Stimulated activated CD8-positive, alpha-beta memory T cell treated with anti-CD3 and anti-CD28 coated beads, Interleukin-15, amount 100 ng/mL, for 24 hours (primary cell): ENCODE measurements around the gene SZT2.
A peak's percentile ranks its signal among the peaks of the same experiment; 100 is the strongest.
"Not testable (repeated sequence)": the region's sequence is repeated elsewhere in the genome, so short reads cannot be mapped to it uniquely, and the experiment has no call there.

Source experiments
- DNase-seq: peaks from one replicate; pipeline ENCODE4 v3.0.0-alpha.2; 2020; ENCODE audit warnings: low read depth

Gene SZT2

GRCh38 chr1:43363283-43363934 is 26.3 kb upstream of the SZT2 start:
- no peak for DNase-seq

GRCh38 chr1:43363935-43364525 is 25.7 kb upstream of the SZT2 start:
- no peak for DNase-seq

DNA sequence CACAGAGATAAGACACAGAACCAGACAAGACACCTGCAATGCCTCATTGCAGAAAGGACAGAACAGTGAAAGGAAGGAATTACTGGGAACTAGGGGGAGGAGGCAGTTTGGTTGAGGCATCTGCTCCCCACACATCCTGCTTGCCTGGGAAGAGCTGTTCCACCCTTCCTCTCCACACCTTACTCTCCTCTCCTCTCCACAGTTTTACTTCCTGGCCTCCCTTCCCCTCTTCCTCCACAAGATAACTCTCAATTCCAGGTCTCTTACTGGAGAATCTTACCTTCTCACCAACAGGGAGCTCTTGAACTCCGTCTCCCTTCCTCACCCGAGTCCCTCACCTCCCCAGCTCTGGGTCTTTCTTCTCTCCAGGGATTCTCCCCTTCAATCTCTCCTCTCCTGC is 24.0 kb upstream of the SZT2 start:
- no peak for DNase-seq

DNA sequence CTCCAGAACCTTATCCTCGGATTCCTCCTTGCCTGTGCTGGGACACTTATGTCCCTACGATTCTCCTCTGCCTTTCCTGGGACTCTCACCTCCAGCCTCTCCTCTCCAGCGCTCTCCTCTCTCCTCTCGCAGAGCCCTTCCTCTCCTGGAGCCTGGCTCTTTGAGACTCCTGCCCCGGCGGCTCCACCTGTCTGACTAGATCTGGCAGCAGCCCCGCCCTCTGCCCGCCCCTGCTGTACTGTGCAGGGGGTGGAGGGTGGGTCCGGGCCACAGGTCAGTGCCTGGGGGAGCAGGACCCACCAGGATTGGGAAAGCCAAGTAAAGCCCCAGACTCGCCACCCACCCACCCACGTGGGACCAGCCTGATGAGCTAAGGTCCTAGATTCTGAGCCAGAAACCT is 23.5 kb upstream of the SZT2 start:
- DNase-seq, result no peak

DNA sequence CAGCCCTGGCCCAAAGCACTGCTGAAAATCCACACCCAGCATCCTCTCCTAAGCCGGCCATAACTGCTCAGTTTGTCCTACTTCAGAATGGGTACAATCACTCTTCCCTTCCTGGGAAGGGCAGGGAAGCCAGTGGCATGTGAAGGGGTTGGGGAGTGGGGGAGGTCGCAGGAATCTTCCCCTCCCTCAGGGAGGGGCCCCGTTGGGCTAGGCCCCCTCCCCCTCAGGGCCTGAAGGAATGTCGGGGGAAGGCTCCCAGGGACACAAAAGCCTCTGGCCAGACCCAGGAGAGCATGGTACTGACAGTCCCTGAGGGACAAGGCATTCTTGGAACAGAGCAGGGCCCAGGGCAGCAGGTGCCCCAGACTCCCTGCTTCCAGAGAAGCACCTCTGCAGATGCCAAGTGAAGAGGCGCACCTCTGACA is 23.1 kb upstream of the SZT2 start:
- DNase-seq, result no peak

- DNase-seq, result peak; percentile 15
Measured at GRCh38 chr1:43367026-43367903, 22.4 kb upstream of the SZT2 start.

DNA sequence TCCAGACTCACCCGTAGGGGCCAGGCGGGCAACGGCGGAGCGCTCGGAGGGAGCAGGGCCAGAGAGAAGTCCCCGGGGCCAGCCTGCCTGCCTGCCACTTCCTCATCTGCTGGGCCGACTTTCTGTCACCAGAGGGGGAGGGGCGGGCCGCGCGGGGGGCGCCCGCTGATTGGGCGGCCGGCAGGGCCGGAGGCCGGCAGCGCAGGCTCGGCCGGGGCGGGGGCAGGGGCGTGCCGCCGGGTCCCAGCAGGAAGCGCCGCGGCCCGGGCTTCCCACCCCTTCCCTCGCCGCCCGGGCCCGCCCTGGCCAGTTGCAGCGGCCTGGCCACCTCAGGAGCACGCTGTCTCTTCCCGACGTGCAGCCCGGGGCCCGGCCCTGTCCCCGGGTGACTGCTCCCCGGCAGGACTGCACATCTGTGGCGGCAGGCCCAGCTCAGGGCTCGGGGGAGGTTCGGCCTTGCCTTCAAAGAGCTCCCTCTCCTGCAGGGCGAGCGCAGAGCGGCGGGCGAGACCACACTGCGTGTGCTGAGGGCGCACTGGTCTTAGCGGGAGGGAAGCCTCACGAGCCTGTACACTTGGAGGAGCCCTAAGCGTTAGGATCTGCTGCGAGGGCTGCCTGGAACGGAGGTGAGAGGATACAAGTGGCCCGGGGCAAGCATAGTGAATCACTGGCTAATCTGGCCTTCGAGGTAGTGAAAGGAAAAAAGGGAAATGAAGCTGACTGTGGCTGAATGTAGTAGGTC is 21.6 kb upstream of the SZT2 start, which contains the start of gene ELOVL1:
ELOVL1 (minus strand) TSS at position 108 of the 742 bp plus-strand sequence. CDS start 2,402 bp downstream, outside the sequence.
- DNase-seq, result peak; percentile 81

GRCh38 chr1:43368646-43369020 is 21.1 kb upstream of the SZT2 start:
- no peak for DNase-seq

- not testable (repeated sequence) for DNase-seq
Measured at GRCh38 chr1:43369779-43370178, 19.9 kb upstream of the SZT2 start.

DNA sequence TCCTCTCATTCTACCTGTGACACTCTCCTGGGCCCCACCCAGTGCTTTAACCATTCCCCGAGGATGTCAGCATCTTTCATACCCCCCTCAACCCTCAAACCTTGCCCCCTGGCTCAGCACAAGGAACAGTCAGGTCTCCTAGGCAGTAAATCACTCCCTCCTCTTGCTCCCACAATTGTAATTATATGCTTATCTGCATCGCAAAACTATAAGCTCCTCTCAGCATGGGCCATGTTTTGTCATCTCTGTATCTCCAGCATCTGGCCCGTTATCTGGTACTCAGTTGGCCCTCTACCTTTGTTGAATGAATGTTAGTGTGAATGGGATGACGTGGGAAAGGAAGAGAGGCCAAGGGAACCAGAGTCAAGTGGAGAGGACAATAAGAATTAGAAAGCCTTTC is 19.1 kb upstream of the SZT2 start:
- no peak for DNase-seq

GRCh38 chr1:43372172-43372571 is 17.5 kb upstream of the SZT2 start:
- DNase-seq, result no peak

DNA sequence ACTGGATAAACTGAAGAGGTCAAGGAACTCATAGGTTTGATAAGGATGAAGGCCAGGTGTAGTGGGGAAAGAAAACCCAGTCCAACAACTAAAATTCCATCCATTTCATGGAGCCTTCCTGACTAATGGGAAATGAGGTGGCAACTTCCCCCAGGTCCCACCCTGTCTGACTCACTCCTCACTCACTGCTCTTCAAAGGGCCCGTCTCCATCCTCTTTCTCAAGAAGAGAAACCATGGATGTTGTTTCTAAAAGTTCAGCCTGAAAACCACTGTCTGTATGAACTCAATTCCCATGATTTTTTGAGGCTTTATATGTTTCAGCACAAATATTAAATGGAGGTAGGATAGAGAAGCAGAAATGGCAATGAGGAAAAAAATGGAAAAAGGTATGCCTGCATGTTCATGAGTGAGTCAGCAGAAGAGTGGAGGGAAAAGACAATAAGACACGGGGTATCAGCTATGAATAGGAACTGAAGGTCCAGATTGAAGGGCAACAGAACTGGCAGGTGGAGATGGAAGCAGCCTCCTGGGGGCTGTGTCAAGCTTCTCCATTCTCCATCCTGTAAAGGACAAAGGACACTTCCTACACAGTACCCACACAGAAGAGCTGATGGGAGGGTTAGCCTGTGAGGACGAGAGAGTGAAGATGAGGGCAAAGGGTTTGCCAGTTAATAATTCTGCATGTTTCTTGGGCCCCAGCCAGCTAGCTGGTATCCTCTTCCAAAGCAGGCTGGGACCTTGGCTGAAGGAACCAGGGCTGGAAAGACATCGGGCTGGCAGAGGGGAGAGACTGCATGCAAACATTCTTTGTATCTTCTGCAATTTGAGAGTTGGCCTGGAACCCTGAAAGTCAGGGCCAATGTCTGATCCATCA is 16.4 kb upstream of the SZT2 start:
- no peak for DNase-seq

GRCh38 chr1:43376723-43377235 is 12.9 kb upstream of the SZT2 start:
- no peak for DNase-seq

- DNase-seq, result no peak
Measured at GRCh38 chr1:43377831-43378230, 11.9 kb upstream of the SZT2 start.

DNA sequence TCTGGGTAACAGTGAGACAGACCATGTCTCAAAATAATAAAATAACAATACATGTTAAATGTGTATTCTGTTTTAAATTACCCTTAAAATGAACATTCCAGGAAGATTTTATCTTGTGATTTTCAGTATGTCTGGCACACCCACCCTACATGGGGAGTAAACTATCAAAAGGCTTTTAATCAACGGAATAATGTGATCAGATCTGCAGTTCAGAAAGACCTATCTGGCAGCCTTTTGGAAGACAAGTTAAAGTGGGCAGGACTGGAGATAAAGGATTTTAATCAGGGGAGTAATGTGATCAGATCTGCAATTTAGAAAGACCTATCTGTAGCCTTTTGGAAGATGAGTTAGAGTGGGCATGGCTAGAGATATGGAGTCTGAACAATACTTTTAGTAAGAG is 10.2 kb upstream of the SZT2 start:
- no peak for DNase-seq

DNA sequence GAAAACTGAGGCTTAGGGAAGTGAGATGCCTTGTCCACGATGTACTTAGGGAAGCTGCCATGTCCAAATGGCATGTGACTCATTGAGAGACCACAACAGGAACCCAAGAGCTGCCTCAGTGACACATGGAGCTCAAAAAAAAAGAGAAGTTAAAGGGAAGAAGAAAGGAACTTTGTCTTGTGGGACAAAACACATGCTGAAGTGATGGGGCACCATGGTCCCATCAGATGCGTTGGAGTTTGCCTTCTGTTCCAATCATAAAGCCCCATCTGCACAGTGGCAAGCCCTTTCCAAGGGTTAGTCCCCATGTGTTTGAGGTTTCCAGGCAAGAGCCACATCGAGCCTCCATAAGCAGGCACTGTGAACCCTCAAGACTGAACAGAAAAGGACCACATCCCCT is 8.1 kb upstream of the SZT2 start:
- no peak for DNase-seq

DNA sequence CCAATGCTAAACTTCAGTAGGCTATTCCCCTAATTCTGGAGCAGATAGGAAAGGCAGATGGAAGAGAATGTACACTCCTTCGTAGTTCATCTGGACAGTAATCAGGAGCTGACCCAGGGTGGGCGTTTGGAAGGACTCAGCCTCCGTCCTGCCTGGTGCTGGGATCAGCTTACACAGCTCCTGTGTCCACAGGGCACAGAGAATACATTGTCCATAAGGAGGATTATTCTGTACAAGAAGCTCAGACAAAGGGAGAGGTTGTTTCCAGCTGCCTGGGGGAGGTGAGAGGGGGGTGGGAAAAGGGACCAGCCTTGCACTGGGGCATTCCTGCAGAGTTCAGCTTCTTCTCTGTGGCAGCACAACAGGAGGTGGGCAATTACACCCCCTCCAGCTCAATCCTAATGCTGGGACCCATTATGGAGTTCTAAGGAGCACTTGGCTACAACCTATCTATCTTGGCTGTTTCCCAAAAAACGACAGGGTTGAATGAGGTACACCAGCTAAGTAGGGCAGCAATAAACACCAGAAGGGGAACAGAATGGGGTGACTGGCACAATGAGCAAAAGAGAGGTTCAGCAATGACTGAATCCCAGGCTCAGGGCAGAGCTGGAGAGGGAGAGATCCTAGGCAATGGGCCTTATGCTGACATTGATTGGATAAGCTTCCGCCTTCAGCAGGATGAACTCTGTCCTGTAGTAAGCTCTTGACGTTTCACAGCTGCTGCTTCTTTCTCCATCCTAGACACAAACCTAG is 7.5 kb upstream of the SZT2 start:
- DNase-seq, result no peak

GRCh38 chr1:43383449-43383848 is 6.2 kb upstream of the SZT2 start:
- no peak for DNase-seq

GRCh38 chr1:43386676-43387075 is 3.0 kb upstream of the SZT2 start:
- no peak for DNase-seq

DNA sequence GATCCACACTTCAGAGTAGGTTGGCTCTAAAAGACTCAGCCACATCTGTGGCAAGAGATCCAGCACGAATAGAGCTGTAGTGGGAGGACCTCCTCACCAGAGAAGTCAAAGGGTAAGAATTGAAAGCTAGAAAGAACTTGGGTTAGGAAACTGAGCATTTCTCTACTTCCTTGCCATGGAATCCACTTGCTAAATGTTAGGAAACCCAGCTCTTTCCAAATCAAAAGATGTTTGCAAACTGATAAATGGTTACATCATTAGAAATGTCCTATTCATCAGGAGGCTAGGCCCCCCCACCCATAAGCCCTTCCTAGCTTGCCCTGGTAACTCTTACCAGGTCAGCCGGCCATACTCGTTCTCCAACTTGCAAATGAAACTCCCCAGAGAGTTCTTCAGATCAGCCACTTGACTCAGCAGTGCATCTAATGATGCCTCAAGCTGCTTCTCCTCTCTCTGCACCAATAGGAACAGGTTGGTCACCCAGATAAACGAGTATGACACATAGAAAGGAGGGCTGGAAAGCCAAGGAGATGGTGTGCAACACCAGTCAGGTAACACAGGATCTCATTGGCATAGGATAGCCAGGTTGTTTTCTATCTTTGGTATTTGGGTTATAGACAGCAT is 1.6 kb upstream of the SZT2 start:
- no peak for DNase-seq
